ENCODE data around the gene NT5C2. TPM values are rescaled to one million over a fixed set of nuclear protein-coding genes. Genes with fewer than 3 reads are reported as not detected.
A peak's percentile ranks its signal among the peaks of the same experiment; 100 is the strongest.
"Not testable (repeated sequence)": the region's sequence is repeated elsewhere in the genome, so short reads cannot be mapped to it uniquely, and the experiment has no call there.

Gene NT5C2
- total RNA-seq, 4 donors from 2014 or later = 39.6 to 86.5 (median 50.7) TPM

- peaks cover 0 to 22% (median 0%) of the 10 kb centered on the region in 4 donors for H3K4me1 ChIP-seq
- peak in 1 of 3 donors; percentile 35 for DNase-seq
- H3K9me3 ChIP-seq = no peaks in the 10 kb centered on the region
- peaks cover 0 to 27% (median 0%) of the 10 kb centered on the region in 3 donors for H3K36me3 ChIP-seq
- H3K4me3 ChIP-seq = no peak overlapping the region
- no peaks in the 10 kb centered on the region for H3K27me3 ChIP-seq
- TF ChIP-seq, protein P1, sequence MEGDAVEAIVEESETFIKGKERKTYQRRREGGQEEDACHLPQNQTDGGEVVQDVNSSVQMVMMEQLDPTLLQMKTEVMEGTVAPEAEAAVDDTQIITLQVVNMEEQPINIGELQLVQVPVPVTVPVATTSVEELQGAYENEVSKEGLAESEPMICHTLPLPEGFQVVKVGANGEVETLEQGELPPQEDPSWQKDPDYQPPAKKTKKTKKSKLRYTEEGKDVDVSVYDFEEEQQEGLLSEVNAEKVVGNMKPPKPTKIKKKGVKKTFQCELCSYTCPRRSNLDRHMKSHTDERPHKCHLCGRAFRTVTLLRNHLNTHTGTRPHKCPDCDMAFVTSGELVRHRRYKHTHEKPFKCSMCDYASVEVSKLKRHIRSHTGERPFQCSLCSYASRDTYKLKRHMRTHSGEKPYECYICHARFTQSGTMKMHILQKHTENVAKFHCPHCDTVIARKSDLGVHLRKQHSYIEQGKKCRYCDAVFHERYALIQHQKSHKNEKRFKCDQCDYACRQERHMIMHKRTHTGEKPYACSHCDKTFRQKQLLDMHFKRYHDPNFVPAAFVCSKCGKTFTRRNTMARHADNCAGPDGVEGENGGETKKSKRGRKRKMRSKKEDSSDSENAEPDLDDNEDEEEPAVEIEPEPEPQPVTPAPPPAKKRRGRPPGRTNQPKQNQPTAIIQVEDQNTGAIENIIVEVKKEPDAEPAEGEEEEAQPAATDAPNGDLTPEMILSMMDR (IDR thresholded peaks at IDR 0.05) = no peak
- no peak for TF ChIP-seq POLR2A (IDR thresholded peaks at IDR 0.05)
- peak overlapping the region in 3 of 4 donors; percentile 11 to 53 (median 25) for H3K27ac ChIP-seq
Measured at GRCh38 chr10:103181244-103181643, 11.8 kb downstream of the NT5C2 start.

DNA sequence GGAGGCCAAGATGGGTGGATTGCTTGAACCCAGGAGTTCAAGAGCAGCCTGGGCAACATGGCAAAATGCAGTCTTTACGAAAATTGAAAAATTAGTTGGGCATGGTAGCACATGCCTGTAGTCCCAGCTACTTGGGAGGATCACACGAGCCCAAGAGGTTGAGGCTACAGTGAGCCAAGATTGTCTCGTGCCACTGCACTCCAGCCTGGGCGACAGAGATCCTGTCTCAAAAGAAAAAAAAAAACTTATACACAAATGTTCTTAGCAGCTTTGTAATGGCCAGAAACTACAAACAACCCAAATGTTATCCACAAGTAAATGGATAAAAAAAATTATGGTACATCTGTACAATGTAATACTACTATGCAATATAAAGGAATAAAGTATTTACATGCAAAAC is 12.6 kb downstream of the NT5C2 start:
- Histone ChIP-seq H3K4me1 (peaks cover 0 to 19% (median 0%) of the 10 kb centered on the region in 4 donors), H3K9me3 (no peaks in the 10 kb centered on the region), H3K27me3 (no peaks in the 10 kb centered on the region), H3K36me3 (peaks cover 0 to 35% (median 0%) of the 10 kb centered on the region in 3 donors), H3K27ac (no peak overlapping the region), H3K4me3 (no peak overlapping the region)
- TF ChIP-seq POLR2A (IDR thresholded peaks at IDR 0.05) = no peak
- TF ChIP-seq, protein P1 (IDR thresholded peaks at IDR 0.05) = no peak
- DNase-seq = no peak

DNA sequence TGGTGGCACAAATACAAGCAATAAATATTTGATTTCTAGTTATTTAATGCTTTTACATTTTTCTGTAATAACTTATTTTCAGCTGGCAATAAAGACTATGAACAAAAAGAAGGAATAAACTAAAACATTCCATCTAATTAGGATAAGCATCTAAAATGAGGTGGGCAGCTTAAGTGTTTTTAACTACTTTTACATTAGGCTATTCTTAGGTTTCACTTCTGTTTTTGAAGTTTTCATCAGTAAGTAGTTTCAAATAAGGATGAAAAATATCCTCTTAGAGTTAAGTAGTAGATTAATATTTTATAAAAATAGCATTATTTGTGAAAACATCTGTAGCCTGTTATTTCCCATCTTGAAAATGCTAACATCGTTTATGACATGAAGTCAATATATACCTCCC is 15.9 kb downstream of the NT5C2 start:
- Histone ChIP-seq H3K9me3 (no peaks in the 10 kb centered on the region), H3K4me1 (no peaks in the 10 kb centered on the region), H3K27ac (no peak overlapping the region), H3K27me3 (no peaks in the 10 kb centered on the region), H3K36me3 (peaks cover 0 to 66% (median 0%) of the 10 kb centered on the region in 3 donors), H3K4me3 (no peak overlapping the region)
- DNase-seq = no peak
- TF ChIP-seq POLR2A (IDR thresholded peaks at IDR 0.05) = no peak

- no peaks in the 10 kb centered on the region for H3K4me1 ChIP-seq
- no peak overlapping the region for H3K27ac ChIP-seq
- TF ChIP-seq POLR2A (IDR thresholded peaks at IDR 0.05) = no peak
- TF ChIP-seq, protein P1 (IDR thresholded peaks at IDR 0.05) = no peak
- H3K27me3 ChIP-seq = no peaks in the 10 kb centered on the region
- peaks cover 0 to 80% (median 0%) of the 10 kb centered on the region in 3 donors for H3K36me3 ChIP-seq
- no peak for DNase-seq
- no peak overlapping the region for H3K4me3 ChIP-seq
- H3K9me3 ChIP-seq = no peaks in the 10 kb centered on the region
Measured at GRCh38 chr10:103175580-103176285, 17.3 kb downstream of the NT5C2 start.

- not testable (repeated sequence) for H3K9me3 ChIP-seq, H3K4me3 ChIP-seq, DNase-seq, H3K4me1 ChIP-seq, H3K27me3 ChIP-seq, H3K27ac ChIP-seq
- peaks cover 0 to 82% (median 0%) of the 10 kb centered on the region in 3 donors for H3K36me3 ChIP-seq
Measured at GRCh38 chr10:103174324-103174723, 18.7 kb downstream of the NT5C2 start.

GRCh38 chr10:103171278-103171677 is 21.8 kb downstream of the NT5C2 start:
- peaks cover 0 to 79% (median 0%) of the 10 kb centered on the region in 3 donors for H3K36me3 ChIP-seq
- no peak overlapping the region for H3K27ac ChIP-seq
- H3K9me3 ChIP-seq = no peaks in the 10 kb centered on the region
- H3K4me3 ChIP-seq = no peak overlapping the region
- no peaks in the 10 kb centered on the region for H3K4me1 ChIP-seq
- no peaks in the 10 kb centered on the region for H3K27me3 ChIP-seq
- TF ChIP-seq, protein P1 (IDR thresholded peaks at IDR 0.05) = no peak
- no peak for TF ChIP-seq POLR2A (IDR thresholded peaks at IDR 0.05)
- DNase-seq = no peak
